Chondrocyte (in vitro differentiated cells): ENCODE data around the gene PAMR1. TPM values are rescaled to one million over a fixed set of nuclear protein-coding genes. Genes with fewer than 3 reads are reported as not detected.
A peak's percentile ranks its signal among the peaks of the same experiment; 100 is the strongest.

ENCODE experiments used
- DNase-seq: peaks from one replicate; pipeline ENCODE4 v3.0.0; 2021; ENCODE audit warnings: mixed read lengths, low spot score
- H3K27ac Mint-ChIP-seq: one replicate; pipeline ENCODE4 v1.8.0; 2021; ENCODE audit warnings: mild to moderate bottlenecking, moderate library complexity, mixed read lengths; ENCODE audit not compliant: unreplicated experiment
- H3K27me3 Mint-ChIP-seq: 2 replicates; pipeline ENCODE4 v1.8.0; 2021; ENCODE audit warnings: low read depth, mixed read lengths
- H3K36me3 Mint-ChIP-seq: 2 replicates; pipeline ENCODE4 v1.8.0; 2021; ENCODE audit warnings: low read depth, mixed read lengths
- H3K4me1 Mint-ChIP-seq: 2 replicates; pipeline ENCODE4 v1.8.0; 2021; ENCODE audit warnings: low read depth, mild to moderate bottlenecking, mixed read lengths
- H3K4me3 Mint-ChIP-seq: one replicate; pipeline ENCODE4 v1.8.0; 2021; ENCODE audit warnings: mild to moderate bottlenecking, moderate library complexity, mixed read lengths; ENCODE audit not compliant: unreplicated experiment
- H3K9me3 Mint-ChIP-seq: 2 replicates; pipeline ENCODE4 v1.8.0; 2021; ENCODE audit warnings: low read depth, mixed read lengths
- CTCF ChIP-seq: fragments of 200-600 bp; sonication (generic); IDR thresholded peaks from 2 replicates; pipeline ENCODE4 v1.5.0; 2021; ENCODE audit warnings: antibody characterized with exemption, mild to moderate bottlenecking, moderate library complexity
- total RNA-seq: library from RNA; stranded (reverse); gene quantifications from 3 replicates; pipeline ENCODE4 v1.2.1, GENCODE V29; 2021

Gene PAMR1
- total RNA-seq, 1 donor from 2014 or later = 1.6 TPM

- no peak for DNase-seq
- peak; percentile 71 for TF ChIP-seq CTCF
- Mint-ChIP-seq H3K4me1 (peaks cover 1% of the 10 kb centered on the region), H3K27me3 (peaks cover 23% of the 10 kb centered on the region), H3K27ac (no peak overlapping the region), H3K36me3 (no peaks in the 10 kb centered on the region), H3K4me3 (no peak overlapping the region), H3K9me3 (no peaks in the 10 kb centered on the region)
These were observed 61.1 kb downstream of the PAMR1 start for GRCh38 chr11:35464308-35464707.

- no peak overlapping the region for H3K4me3 Mint-ChIP-seq
- H3K9me3 Mint-ChIP-seq = no peaks in the 10 kb centered on the region
- TF ChIP-seq CTCF = no peak
- no peaks in the 10 kb centered on the region for H3K36me3 Mint-ChIP-seq
- H3K27ac Mint-ChIP-seq = no peak overlapping the region
- DNase-seq = no peak
- peaks cover 9% of the 10 kb centered on the region for H3K4me1 Mint-ChIP-seq
- H3K27me3 Mint-ChIP-seq = peaks cover 22% of the 10 kb centered on the region
These were observed 62.1 kb downstream of the PAMR1 start for GRCh38 chr11:35463331-35463751.

GRCh38 chr11:35461917-35462538, 63.4 kb downstream of the PAMR1 start:
- Mint-ChIP-seq H3K4me3 (no peak overlapping the region), H3K9me3 (no peaks in the 10 kb centered on the region), H3K27ac (no peak overlapping the region), H3K4me1 (peaks cover 9% of the 10 kb centered on the region), H3K27me3 (peaks cover 26% of the 10 kb centered on the region), H3K36me3 (no peaks in the 10 kb centered on the region)
- peak; percentile 36 for TF ChIP-seq CTCF
- no peak for DNase-seq

GRCh38 chr11:35459489-35459888, 65.9 kb downstream of the PAMR1 start:
- no peaks in the 10 kb centered on the region for H3K36me3 Mint-ChIP-seq
- no peak for TF ChIP-seq CTCF
- peaks cover 9% of the 10 kb centered on the region for H3K4me1 Mint-ChIP-seq
- H3K4me3 Mint-ChIP-seq = no peak overlapping the region
- peaks cover 43% of the 10 kb centered on the region for H3K27me3 Mint-ChIP-seq
- no peak overlapping the region for H3K27ac Mint-ChIP-seq
- no peaks in the 10 kb centered on the region for H3K9me3 Mint-ChIP-seq
- DNase-seq = no peak

GRCh38 chr11:35458846-35459245, 66.6 kb downstream of the PAMR1 start:
- H3K27ac Mint-ChIP-seq = no peak overlapping the region
- no peak for TF ChIP-seq CTCF
- H3K27me3 Mint-ChIP-seq = peaks cover 41% of the 10 kb centered on the region
- no peaks in the 10 kb centered on the region for H3K36me3 Mint-ChIP-seq
- no peaks in the 10 kb centered on the region for H3K9me3 Mint-ChIP-seq
- DNase-seq = no peak
- H3K4me3 Mint-ChIP-seq = no peak overlapping the region
- H3K4me1 Mint-ChIP-seq = peaks cover 9% of the 10 kb centered on the region
